Measurements from ENCODE around the gene TPMT.
"Not testable (repeated sequence)": the region's sequence is repeated elsewhere in the genome, so short reads cannot be mapped to it uniquely, and the experiment has no call there.

The TPMT gene

GRCh38 chr6:18154507-18155149, at the start of gene TPMT:
TSS of gene TPMT (minus strand) at chr6:18155077. CDS start at chr6:18149127, 5,950 bp downstream.
- no peak for DNase-seq (ENCODE audit: low read depth in 2 of 3, low spot score in 1 of 3)

GRCh38 chr6:18203786-18204185, 48.9 kb upstream of the TPMT start:
- DNase-seq (ENCODE audit: low read depth in 2 of 3, low spot score in 1 of 3) = no peak

GRCh38 chr6:18192026-18192425, 37.1 kb upstream of the TPMT start:
- DNase-seq (ENCODE audit: low read depth in 2 of 3, low spot score in 1 of 3) = no peak

GRCh38 chr6:18189196-18189595, 34.3 kb upstream of the TPMT start:
- no peak for DNase-seq (ENCODE audit: low read depth in 2 of 3, low spot score in 1 of 3)

GRCh38 chr6:18187701-18188100, 32.8 kb upstream of the TPMT start:
- DNase-seq (ENCODE audit: low read depth in 2 of 3, low spot score in 1 of 3) = no peak

GRCh38 chr6:18186540-18187250, 31.8 kb upstream of the TPMT start:
- DNase-seq (ENCODE audit: low read depth in 2 of 3, low spot score in 1 of 3) = no peak

GRCh38 chr6:18186033-18186432, 31.2 kb upstream of the TPMT start:
- no peak for DNase-seq (ENCODE audit: low read depth in 2 of 3, low spot score in 1 of 3)

- DNase-seq (ENCODE audit: low read depth in 2 of 3, low spot score in 1 of 3) = no peak
Measured at GRCh38 chr6:18185624-18186023, 30.7 kb upstream of the TPMT start.

GRCh38 chr6:18183766-18184165, 28.9 kb upstream of the TPMT start:
- no peak for DNase-seq (ENCODE audit: low read depth in 2 of 3, low spot score in 1 of 3)

GRCh38 chr6:18182568-18182967, 27.7 kb upstream of the TPMT start:
- no peak for DNase-seq (ENCODE audit: low read depth in 2 of 3, low spot score in 1 of 3)

GRCh38 chr6:18179770-18180356, 25.0 kb upstream of the TPMT start:
- no peak for DNase-seq (ENCODE audit: low read depth in 2 of 3, low spot score in 1 of 3)

- no peak for DNase-seq (ENCODE audit: low read depth in 2 of 3, low spot score in 1 of 3)
Measured at GRCh38 chr6:18178960-18179615, 24.2 kb upstream of the TPMT start.

GRCh38 chr6:18177286-18177965, 22.5 kb upstream of the TPMT start:
- no peak for DNase-seq (ENCODE audit: low read depth in 2 of 3, low spot score in 1 of 3)

GRCh38 chr6:18176198-18176597, 21.3 kb upstream of the TPMT start:
- not testable (repeated sequence) for DNase-seq (ENCODE audit: low read depth in 2 of 3, low spot score in 1 of 3)

GRCh38 chr6:18171871-18172270, 17.0 kb upstream of the TPMT start:
- DNase-seq (ENCODE audit: low read depth in 2 of 3, low spot score in 1 of 3) = no peak

GRCh38 chr6:18168264-18168663, 13.4 kb upstream of the TPMT start:
- DNase-seq (ENCODE audit: low read depth in 2 of 3, low spot score in 1 of 3) = no peak

- DNase-seq (ENCODE audit: low read depth in 2 of 3, low spot score in 1 of 3) = no peak
Measured at GRCh38 chr6:18166312-18167036, 11.6 kb upstream of the TPMT start.

- DNase-seq (ENCODE audit: low read depth in 2 of 3, low spot score in 1 of 3) = no peak
Measured at GRCh38 chr6:18165751-18166150, 10.9 kb upstream of the TPMT start.

- DNase-seq (ENCODE audit: low read depth in 2 of 3, low spot score in 1 of 3) = no peak
Measured at GRCh38 chr6:18162401-18162800, 7.5 kb upstream of the TPMT start.

GRCh38 chr6:18161431-18161830, 6.6 kb upstream of the TPMT start:
- no peak for DNase-seq (ENCODE audit: low read depth in 2 of 3, low spot score in 1 of 3)

GRCh38 chr6:18160911-18161310, 6.0 kb upstream of the TPMT start:
- no peak for DNase-seq (ENCODE audit: low read depth in 2 of 3, low spot score in 1 of 3)
